Cardiac muscle cell (in vitro differentiated cells and primary cell): Measurements from ENCODE around the gene CNOT11. TPM values are rescaled to one million over a fixed set of nuclear protein-coding genes. Genes with fewer than 3 reads are reported as not detected.
"Not testable (repeated sequence)": the region's sequence is repeated elsewhere in the genome, so short reads cannot be mapped to it uniquely, and the experiment has no call there.

Experiments used
- DNase-seq, 2 donors: peaks; one replicate each; pipeline versions ENCODE4 v3.0.0 to v3.0.0-alpha.2; 2010 to 2017; ENCODE audit warnings: low read depth in 1 of 2, low spot score in 1 of 2
- H3K27ac ChIP-seq: fragments of 200-600 bp; sonication (generic); 2 replicates; pipeline ENCODE4 v1.5.1; 2016
- H3K27me3 ChIP-seq: fragments of 200-600 bp; sonication (generic); 2 replicates; pipeline ENCODE4 v1.6.0; 2016; ENCODE audit warnings: control low read depth
- H3K36me3 ChIP-seq: fragments of 200-600 bp; sonication (generic); 2 replicates; pipeline ENCODE4 v1.5.1; 2016; ENCODE audit warnings: control low read depth
- H3K4me1 ChIP-seq: fragments of 200-600 bp; sonication (generic); 2 replicates; pipeline ENCODE4 v1.8.1; 2017; ENCODE audit warnings: low read depth, mild to moderate bottlenecking, mixed run types
- H3K4me3 ChIP-seq: fragments of 200-600 bp; sonication (generic); 2 replicates; pipeline ENCODE4 v1.5.1; 2016; ENCODE audit warnings: mild to moderate bottlenecking
- H3K9me3 ChIP-seq: fragments of 200-600 bp; sonication (generic); 2 replicates; pipeline ENCODE4 v1.5.1; 2017; ENCODE audit warnings: low read depth, mild to moderate bottlenecking, control low read depth
- CTCF ChIP-seq: IDR thresholded peaks from 2 replicates; pipeline ENCODE4 v1.5.1; 2012; ENCODE audit warnings: low read depth, mild to moderate bottlenecking, low read length
- polyA plus RNA-seq: library from polyadenylated mRNA; unstranded; fragments of >200 nt; fragmentation: Nextera tagmentation; extraction: Ambion mirVana; gene quantifications from 2 replicates; pipeline ENCODE4 v1.2.1, GENCODE V29; 2016
- total RNA-seq: library from RNA; depleted of rRNA; stranded (reverse); fragments of >200 nt; gene quantifications from 2 replicates; pipeline ENCODE4 v1.2.3, GENCODE V29; 2016

Gene CNOT11
- total and polyA plus RNA-seq, 2 experiments from 2014 or later, result 51.4 to 78.0 TPM

GRCh38 chr2:101307950-101308431 is 55.3 kb downstream of the CNOT11 start:
- no peaks in the 10 kb centered on the region for H3K9me3 ChIP-seq
- peaks cover 31% of the 10 kb centered on the region for H3K4me1 ChIP-seq
- H3K27me3 ChIP-seq, result no peaks in the 10 kb centered on the region
- H3K4me3 ChIP-seq, result peak overlapping the region; percentile 86
- peak overlapping the region; percentile 75 for H3K27ac ChIP-seq
- TF ChIP-seq CTCF, result no peak
- peak; percentile 11 to 41 for DNase-seq
- H3K36me3 ChIP-seq, result no peaks in the 10 kb centered on the region

- Histone ChIP-seq H3K4me3 (peak within 1 kb of the TSS; percentile 86), H3K9me3 (no peaks in the 10 kb centered on the region), H3K36me3 (no peaks in the 10 kb centered on the region), H3K27me3 (no peaks in the 10 kb centered on the region), H3K27ac (peak within 1 kb of the TSS; percentile 75), H3K4me1 (peaks cover 31% of the 10 kb centered on the region)
- no peak for TF ChIP-seq CTCF
- DNase-seq, result peak; percentile 94 to 96
Measured at GRCh38 chr2:101308432-101309210, 55.9 kb downstream of the CNOT11 start, which contains the start of gene RNF149. TSS of gene RNF149 (minus strand) at chr2:101308701. CDS start at chr2:101308588, 113 bp downstream.

- no peak for DNase-seq
- H3K4me3 ChIP-seq, result no peak overlapping the region
- H3K27me3 ChIP-seq, result no peaks in the 10 kb centered on the region
- H3K27ac ChIP-seq, result no peak overlapping the region
- no peak for TF ChIP-seq CTCF
- peaks cover 23% of the 10 kb centered on the region for H3K4me1 ChIP-seq
- H3K9me3 ChIP-seq, result no peaks in the 10 kb centered on the region
- no peaks in the 10 kb centered on the region for H3K36me3 ChIP-seq
Measured at GRCh38 chr2:101310090-101310833, 57.6 kb downstream of the CNOT11 start.

- Histone ChIP-seq H3K36me3 (no peaks in the 10 kb centered on the region), H3K27me3 (no peaks in the 10 kb centered on the region), H3K4me1 (peaks cover 15% of the 10 kb centered on the region), H3K4me3 (no peak overlapping the region), H3K27ac (no peak overlapping the region), H3K9me3 (no peaks in the 10 kb centered on the region)
- no peak for TF ChIP-seq CTCF
- DNase-seq, result no peak
Measured at GRCh38 chr2:101310834-101311695, 58.4 kb downstream of the CNOT11 start.

- peaks cover 9% of the 10 kb centered on the region for H3K4me1 ChIP-seq
- no peak overlapping the region for H3K27ac ChIP-seq
- DNase-seq, result no peak
- no peak overlapping the region for H3K4me3 ChIP-seq
- H3K27me3 ChIP-seq, result no peaks in the 10 kb centered on the region
- H3K36me3 ChIP-seq, result no peaks in the 10 kb centered on the region
- H3K9me3 ChIP-seq, result no peaks in the 10 kb centered on the region
- no peak for TF ChIP-seq CTCF
Measured at GRCh38 chr2:101311696-101312017, 59.0 kb downstream of the CNOT11 start.

- not testable (repeated sequence) for H3K27ac ChIP-seq, H3K27me3 ChIP-seq, H3K36me3 ChIP-seq, H3K4me3 ChIP-seq, H3K9me3 ChIP-seq, H3K4me1 ChIP-seq, DNase-seq
Measured at GRCh38 chr2:101316568-101316967, 63.9 kb downstream of the CNOT11 start.
